K562 (cell line): ENCODE data around the gene REC8. TPM values are rescaled to one million over a fixed set of nuclear protein-coding genes. Genes with fewer than 3 reads are reported as not detected.
A peak's percentile ranks its signal among the peaks of the same experiment; 100 is the strongest.

Experiments used
- ATAC-seq: fragments of 200-7000 bp; cut with Tn5 transposase; 3 replicates; pipeline ENCODE4 v1.9.1; 2020; ENCODE audit warnings: moderate library complexity
- BruUV-seq: library from RNA; stranded (reverse); fragments of 400-500 nt; replicated peaks from 2 replicates; lab custom pipeline; 2021; lab: Mats Ljungman, UMichigan
- CTCF ChIA-PET: fragments of 300-600 bp; formaldehyde crosslinking; extraction: SDS; loops from one replicate; lab custom pipeline; 2021; ENCODE audit warnings: low intra/inter-chr PET ratio; lab: Yijun Ruan, JAX
- POLR2A ChIA-PET: fragments of 300-600, 350-650 bp; sonication (Branson Sonifier 250); formaldehyde crosslinking; extraction: SDS; loops from one replicate; lab custom pipeline; 2021; ENCODE audit warnings: antibody characterized with exemption, inconsistent platforms; lab: Yijun Ruan, JAX
- DNase-seq, 4 experiments: peaks; one replicate each; pipeline versions ENCODE4 v3.0.0 to v3.0.0-alpha.2; 2011 to 2018; ENCODE audit warnings: low spot score in 3 of 4, mixed read lengths in 3 of 4; ENCODE audit errors: extremely low read depth in 1 of 4
- FAIRE-seq: peaks from 2 replicates; lab custom pipeline; 2011; peaks lifted over from hg19 to GRCh38; lab: Jason Lieb, UNC
- H2AFZ ChIP-seq: 2 replicates; pipeline ENCODE4 v1.6.0; 2011; ENCODE audit warnings: low read depth, low read length, control low read depth, inconsistent platforms
- H3K27ac ChIP-seq: fragments of 200-600 bp; 3 replicates; pipeline ENCODE4 v1.8.0; 2011; ENCODE audit warnings: low read depth, mild to moderate bottlenecking, control low read depth, inconsistent platforms, low read length, moderate library complexity, mixed read lengths; ENCODE audit errors: extremely low read depth
- H3K27me3 ChIP-seq, 2 experiments: fragments of 300-600 bp in 1 of 2; 2 replicates in 1 of 2; 3 replicates in 1 of 2; pipeline versions ENCODE4 v1.6.0 to v1.8.0; 2011; ENCODE audit warnings: inconsistent platforms in 2 of 2, low read length in 2 of 2, mild to moderate bottlenecking in 1 of 2, mixed read lengths in 1 of 2, moderate library complexity in 1 of 2; ENCODE audit not compliant: control insufficient read depth in 2 of 2, insufficient read depth in 2 of 2
- H3K36me3 ChIP-seq: fragments of 300-600 bp; 3 replicates; pipeline ENCODE4 v1.8.0; 2011; ENCODE audit warnings: mild to moderate bottlenecking, low read length, inconsistent platforms; ENCODE audit not compliant: control insufficient read depth, insufficient read depth
- H3K4me1 ChIP-seq, 2 experiments: fragments of 200-600 bp in 1 of 2; replicated peaks in 1 of 2; 2 replicates in 1 of 2; 3 replicates in 1 of 2; pipeline versions ENCODE4 v1.5.1 to v1.8.0; 2011; ENCODE audit warnings: inconsistent platforms in 2 of 2, low read length in 2 of 2, mild to moderate bottlenecking in 1 of 2, mixed read lengths in 1 of 2, moderate library complexity in 1 of 2; ENCODE audit not compliant: control insufficient read depth in 2 of 2, insufficient read depth in 2 of 2
- H3K4me2 ChIP-seq: 2 replicates; pipeline ENCODE4 v1.6.1; 2011; ENCODE audit warnings: low read length, control low read depth, inconsistent platforms, mixed read lengths; ENCODE audit not compliant: insufficient read depth
- H3K4me3 ChIP-seq: fragments of 200-600 bp; sonication (generic), shearing (Covaris generic); 2 replicates; pipeline ENCODE4 v1.5.1; 2016; ENCODE audit warnings: control low read depth, inconsistent platforms
- H3K79me2 ChIP-seq: fragments of 200-600 bp; 3 replicates; pipeline ENCODE4 v1.8.0; 2011; ENCODE audit warnings: low read length, inconsistent platforms; ENCODE audit not compliant: control insufficient read depth, insufficient read depth
- H3K9ac ChIP-seq, 2 experiments: 2 replicates each; pipeline versions ENCODE4 v1.6.0 to v1.6.1; 2011; ENCODE audit warnings: low read depth in 2 of 2, low read length in 2 of 2, control low read depth in 1 of 2, inconsistent platforms in 1 of 2, mild to moderate bottlenecking in 1 of 2, mixed read lengths in 1 of 2; ENCODE audit not compliant: insufficient read depth in 1 of 2
- H3K9me1 ChIP-seq: one replicate; pipeline ENCODE4 v1.6.0; 2011; ENCODE audit warnings: inconsistent platforms, mild to moderate bottlenecking, low read length, moderate library complexity; ENCODE audit not compliant: control insufficient read depth, insufficient read depth
- H3K9me3 ChIP-seq: replicated peaks from 2 replicates; pipeline ENCODE4 v1.5.1; 2011; ENCODE audit warnings: low read depth, low read length, inconsistent platforms; ENCODE audit not compliant: control insufficient read depth, insufficient read depth
- H4K20me1 ChIP-seq: replicated peaks from 2 replicates; pipeline ENCODE4 v1.6.1; 2011; ENCODE audit warnings: low read length, inconsistent platforms, mixed read lengths; ENCODE audit not compliant: control insufficient read depth, insufficient read depth
- CBFA2T3 ChIP-seq: fragments of 450-650 bp; IDR thresholded peaks from 2 replicates; pipeline ENCODE4 v1.6.1; 2017
- E4F1 ChIP-seq: fragments of 250-450 bp; sonication (Bioruptor Pico); IDR thresholded peaks from 2 replicates; pipeline ENCODE4 v1.5.0; 2021; ENCODE audit warnings: mild to moderate bottlenecking, borderline replicate concordance
- GATA2 ChIP-seq: sonication (generic); formaldehyde crosslinking; IDR thresholded peaks from 2 replicates; pipeline ENCODE4 v1.4.0; 2020; ENCODE audit warnings: mild to moderate bottlenecking, missing genetic modification reagents
- LCOR ChIP-seq: sonication (generic); formaldehyde crosslinking; IDR thresholded peaks from 2 replicates; pipeline ENCODE4 v1.8.0; 2022; ENCODE audit warnings: mild to moderate bottlenecking, missing genetic modification reagents
- PTBP1 ChIP-seq: fragments of 200-400 bp; formaldehyde crosslinking; IDR thresholded peaks from 2 replicates; pipeline ENCODE4 v1.6.1; 2017; ENCODE audit warnings: low read depth, low read length
- SAFB ChIP-seq: fragments of 200-400 bp; formaldehyde crosslinking; IDR thresholded peaks from 2 replicates; pipeline ENCODE4 v1.6.1; 2017; ENCODE audit warnings: low read depth, low read length, borderline replicate concordance
- SIN3A ChIP-seq, 2 experiments: fragments of 150-350 bp in 1 of 2; IDR thresholded peaks; 2 replicates each; pipeline ENCODE4 v1.6.1; 2011 to 2016; ENCODE audit warnings: borderline replicate concordance in 2 of 2, low read depth in 2 of 2, low read length in 2 of 2, mild to moderate bottlenecking in 2 of 2, moderate library complexity in 2 of 2; ENCODE audit not compliant: control insufficient read depth in 1 of 2
- ZFX ChIP-seq: sonication (generic); formaldehyde crosslinking; IDR thresholded peaks from 2 replicates; pipeline ENCODE4 v1.8.0; 2022; ENCODE audit warnings: mild to moderate bottlenecking, missing genetic modification reagents, moderate library complexity
- ZNF316 ChIP-seq: fragments of 450-650 bp; IDR thresholded peaks from 2 replicates; pipeline ENCODE4 v1.6.1; 2016
- WGBS: fragments of 100-300 bp; shearing (Covaris generic); methylation state at CpG from one replicate; pipeline ENCODE4 v1.1.6; 2016; ENCODE audit warnings: low coverage, mixed read lengths; ENCODE audit not compliant: insufficient coverage; ENCODE audit errors: missing lambda C conversion rate; 5-methylcytosine and 5-hydroxymethylcytosine counted together
- in situ Hi-C: fragments of 300-500 bp; cut with MboI; formaldehyde crosslinking; loops from 4 replicates; pipeline ENCODE4 v1.15.0; 2018; ENCODE audit warnings: inconsistent platforms, mixed read lengths
- intact Hi-C: fragments of 100-400 bp; cut with micrococcal nuclease; formaldehyde crosslinking; loops from 2 replicates; pipeline ENCODE4 v1.14.2; 2022
- polyA plus RNA-seq, 8 experiments: library from polyadenylated mRNA; depleted of rRNA in 4 of 8; stranded (reverse) in 5 of 8; unstranded in 3 of 8; fragments of >200 nt; fragmentation: Nextera tagmentation in 2 of 8; fragmentation: Illumina TruSeq in 1 of 8; extraction: Ambion mirVana in 2 of 8; extraction: Trizol in 1 of 8; gene quantifications; 2 replicates each; pipeline versions ENCODE4 v1.2.1 to v1.2.3, GENCODE V29; 2011 to 2014; ENCODE audit warnings: inconsistent platforms in 1 of 8, missing spikeins in 1 of 8
- total RNA-seq, 7 experiments: library from RNA; depleted of rRNA in 6 of 7; stranded (reverse); fragments of >200 nt in 6 of 7; fragmentation: Illumina TruSeq in 2 of 7; extraction: Trizol in 2 of 7; gene quantifications; 2 replicates each; pipeline versions ENCODE4 v1.2.1 to v1.2.3, GENCODE V29; 2011 to 2021; ENCODE audit warnings: low replicate concordance in 1 of 7

The REC8 gene
- total and polyA plus RNA-seq, 9 of the 15 experiments (the other 6 are each of a cell fraction or from before 2014, with no cell fraction given) = 0.11 to 2.5 (median 0.85) TPM

- Histone ChIP-seq H4K20me1 (no peaks in the 10 kb centered on the region), H3K79me2 (peaks cover 26% of the 10 kb centered on the region), H3K4me3 (peak overlapping the region; percentile 85), H3K4me1 (peaks cover 4 to 11% of the 10 kb centered on the region in 2 experiments; a peak in 4 of 5 replicates), H3K4me2 (peak overlapping the region; percentile 94), H3K36me3 (peaks cover 40% of the 10 kb centered on the region; the same call in 2 of the 3 replicates), H3K9me1 (no peaks in the 10 kb centered on the region), H3K27ac (peak overlapping the region; percentile 98), H3K9ac (peak overlapping the region; percentile 95 to 96; a peak in 3 of 4 replicates), H2AFZ (peak overlapping the region; percentile 94), H3K27me3 (no peaks in the 10 kb centered on the region), H3K9me3 (no peaks in the 10 kb centered on the region)
- TSS peak; percentile 96 for BruUV-seq
- in situ Hi-C loops = no loop called here
- FAIRE-seq = no peak
- ChIA-PET CTCF (no interaction called here), POLR2A (interaction anchor here (0.5 to 3.6 kb wide), 12 partner anchors 10 to 279 kb away, joined by 3 to 21 read pairs (median 3); partner anchors contain the start of genes CIDEB, DCAF11 and TM9SF1)
- TF ChIP-seq CBFA2T3 = peak; percentile 40
- TF ChIP-seq GATA2 = no peak
- peak; percentile 45 for TF ChIP-seq ZFX (CRISPR knock-in tag)
- no peak for TF ChIP-seq PTBP1
- TF ChIP-seq SAFB = no peak
- TF ChIP-seq ZNF316 = 0 out of 2 replicates have a peak, but pooled peaks have one; percentile 28
- no peak for TF ChIP-seq SIN3A (IDR thresholded peaks at IDR 0.05; ENCODE audit: borderline replicate concordance in 2 of 2, control insufficient read depth in 1 of 2, low read depth in 2 of 2, low read length in 2 of 2)
- TF ChIP-seq E4F1 (CRISPR knock-in tag) = no peak
- TF ChIP-seq LCOR (CRISPR knock-in tag) = no peak
- no peak for DNase-seq
- 46% methylated on average over 7 of the region's 7 CpGs for WGBS
- intact Hi-C loops = no loop called here
- no peak for ATAC-seq
Measured at GRCh38 chr14:24213866-24214662, 42.2 kb downstream of the REC8 start.
